Stimulated activated CD8-positive, alpha-beta memory T cell treated with anti-CD3 and anti-CD28 coated beads, Interleukin-15, amount 100 ng/mL, for 4 hours (primary cell): ENCODE results near the gene EPHA1.

Source experiments
- DNase-seq, 2 donors: peaks; one replicate each; pipeline ENCODE4 v3.0.0-alpha.2; 2020; ENCODE audit warnings: low read depth in 2 of 2

EPHA1 gene

DNA sequence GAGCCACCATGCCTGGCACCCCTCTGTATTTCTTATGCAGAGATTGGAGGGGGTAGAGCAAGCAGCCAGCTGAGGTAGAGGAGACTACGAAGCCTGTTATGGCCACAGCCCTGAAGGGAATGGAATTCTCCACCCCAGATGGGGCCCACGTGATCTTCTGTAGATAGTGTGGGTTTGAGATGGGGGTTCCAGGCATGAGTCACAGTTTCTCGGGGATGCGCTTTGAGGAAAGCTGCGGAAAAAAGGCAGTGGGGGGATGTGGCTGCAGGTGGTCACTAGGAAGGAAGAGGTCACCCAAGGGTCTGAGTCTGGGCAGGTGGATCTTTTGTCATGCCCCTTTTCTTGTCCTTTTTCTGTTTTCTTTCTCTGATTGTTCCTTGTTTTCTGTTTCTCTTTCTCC is 57.6 kb downstream of the EPHA1 start:
- DNase-seq: no peak

DNA sequence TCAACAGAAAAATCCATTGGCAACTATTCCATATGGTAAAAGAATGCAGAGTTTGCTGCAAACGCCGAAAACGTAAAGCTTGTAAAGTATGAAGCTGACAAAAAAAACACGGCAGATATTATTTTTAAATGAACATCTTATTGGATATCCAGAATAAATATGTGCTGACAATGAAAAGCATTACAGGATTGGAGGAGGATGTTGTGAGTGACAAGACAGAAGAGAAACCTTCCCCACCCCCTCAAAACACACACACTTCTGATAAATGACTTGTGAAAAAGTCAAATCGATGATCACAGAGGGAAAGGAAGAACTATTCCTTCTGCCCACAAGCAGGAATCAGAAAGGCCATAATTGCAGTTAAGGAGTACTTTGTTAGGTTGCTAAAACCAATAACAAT is 60.7 kb downstream of the EPHA1 start:
- no peak for DNase-seq

DNA sequence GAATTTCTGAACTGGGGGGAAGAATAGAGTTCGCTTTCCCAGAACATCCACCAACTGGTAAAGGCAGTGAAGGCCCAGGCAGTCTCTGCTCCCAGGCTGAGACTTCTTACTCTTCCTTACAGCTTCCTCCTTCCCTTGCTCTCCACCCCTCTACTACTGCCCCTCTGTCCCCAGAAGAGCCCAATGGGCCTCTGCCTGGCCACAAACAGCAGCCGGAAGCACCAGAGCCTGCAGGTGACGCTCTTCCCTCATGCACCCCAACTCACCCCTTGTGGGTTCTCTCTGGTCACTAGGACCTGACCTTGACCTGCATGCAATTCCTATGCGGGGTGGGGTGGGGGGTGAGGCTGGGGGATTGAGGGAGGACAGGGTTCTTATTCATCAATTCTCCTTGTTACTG is 62.6 kb downstream of the EPHA1 start:
- no peak for DNase-seq

DNA sequence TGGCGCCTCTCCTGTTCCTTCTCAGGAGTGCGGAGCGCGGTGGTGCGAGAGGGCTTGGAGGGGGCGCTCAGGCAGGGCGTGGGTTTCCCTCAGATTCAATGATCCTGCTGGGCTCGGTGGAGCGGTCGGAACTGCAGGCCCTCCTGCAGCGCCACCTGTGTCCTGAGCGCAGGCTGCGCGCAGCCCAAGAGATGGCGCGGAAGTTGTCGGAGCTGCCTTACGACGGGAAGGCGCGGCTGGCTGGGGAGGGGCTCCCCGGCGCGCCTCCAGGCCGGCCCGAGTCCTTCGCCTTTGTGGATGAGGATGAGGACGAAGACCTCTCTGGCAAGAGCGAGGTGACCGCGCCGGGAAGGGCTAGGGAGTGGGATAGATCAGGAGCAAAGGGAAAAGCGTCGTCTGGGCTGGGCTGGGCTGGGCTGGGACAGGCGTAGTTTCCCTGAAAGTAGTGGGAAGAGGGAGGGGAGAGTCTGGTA is 63.2 kb downstream of the EPHA1 start:
- peak; percentile 37 for DNase-seq

DNA sequence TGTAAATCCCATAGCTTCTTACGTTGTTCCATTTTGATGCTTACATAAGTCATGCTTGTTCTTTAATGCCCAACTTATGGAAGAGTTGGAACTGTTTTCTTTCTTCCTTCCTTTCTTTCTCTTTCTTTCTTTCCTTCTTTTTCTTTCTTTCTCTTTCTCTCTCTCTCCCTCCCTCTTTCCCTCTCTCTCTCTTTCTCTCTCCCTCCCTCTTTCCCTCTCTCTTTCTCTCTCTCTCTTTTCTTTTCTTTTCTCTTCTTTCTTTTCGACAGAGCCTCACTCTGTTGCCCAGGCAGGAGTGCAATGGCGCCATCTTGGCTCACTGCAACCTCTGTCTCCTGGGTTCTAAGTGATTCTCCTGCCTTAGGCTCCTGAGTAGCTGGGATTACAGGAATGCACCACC is 65.1 kb downstream of the EPHA1 start:
- no peak for DNase-seq

DNA sequence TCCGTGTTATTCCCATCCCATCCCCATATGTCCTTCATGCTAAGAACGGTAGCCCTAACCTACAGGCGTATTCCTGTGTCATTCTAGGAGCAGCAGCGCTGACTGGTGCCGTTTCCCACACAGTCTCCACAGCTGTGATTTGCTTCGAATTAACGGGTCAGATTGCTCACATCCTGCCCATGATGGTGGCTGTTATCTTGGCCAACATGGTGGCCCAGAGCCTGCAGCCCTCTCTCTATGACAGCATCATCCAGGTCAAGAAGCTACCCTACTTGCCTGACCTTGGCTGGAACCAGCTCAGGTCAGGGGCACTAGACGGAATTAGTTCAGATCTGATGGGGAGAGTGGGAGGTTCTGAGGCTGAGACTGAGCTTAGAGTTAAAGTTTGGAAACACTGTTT is 66.8 kb downstream of the EPHA1 start:
- DNase-seq: no peak
